Measurements from ENCODE around the gene MATN1. TPM values are rescaled to one million over a fixed set of nuclear protein-coding genes. Genes with fewer than 3 reads are reported as not detected.

The MATN1 gene
- polyA plus RNA-seq, 1 donor from 2014 or later, result 0.22 TPM

DNA sequence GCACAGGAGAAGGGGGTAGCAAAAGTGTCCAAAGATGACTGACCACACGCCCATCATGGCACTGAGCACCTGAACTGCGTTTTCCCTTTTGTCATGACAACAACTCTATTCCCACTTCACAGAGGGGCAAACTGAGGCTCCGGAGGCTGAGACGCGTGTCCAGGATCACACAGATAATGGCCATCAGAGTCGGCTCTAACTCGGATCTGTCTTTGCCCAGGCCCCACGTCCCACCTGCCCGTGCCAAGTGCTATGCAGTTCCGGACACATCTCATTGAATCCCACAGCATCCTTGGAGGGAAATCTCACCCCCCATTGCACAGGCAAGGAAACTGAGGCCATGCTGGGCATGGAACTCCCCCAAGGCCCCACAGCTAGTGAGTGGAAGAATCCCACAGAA is 62.1 kb downstream of the MATN1 start:
- TF ChIP-seq EP300 (conservative IDR thresholded peaks at IDR 0.05; ENCODE audit: poor library complexity, severe bottlenecking) (no peak), TAF1 (IDR thresholded peaks at IDR 0.05; ENCODE audit: low read depth) (no peak), POLR2AphosphoS5 (IDR thresholded peaks at IDR 0.05) (no peak), SMC3 (conservative IDR thresholded peaks at IDR 0.05; ENCODE audit: poor library complexity) (no peak), MXI1 (conservative IDR thresholded peaks at IDR 0.05; ENCODE audit: poor library complexity, severe bottlenecking) (no peak), EZH2 (IDR thresholded peaks at IDR 0.05; ENCODE audit: borderline replicate concordance, insufficient read depth, low read length, poor library complexity, severe bottlenecking) (no peak), RAD21 (conservative IDR thresholded peaks at IDR 0.05) (no peak)
- TF ChIP-seq, protein P1, sequence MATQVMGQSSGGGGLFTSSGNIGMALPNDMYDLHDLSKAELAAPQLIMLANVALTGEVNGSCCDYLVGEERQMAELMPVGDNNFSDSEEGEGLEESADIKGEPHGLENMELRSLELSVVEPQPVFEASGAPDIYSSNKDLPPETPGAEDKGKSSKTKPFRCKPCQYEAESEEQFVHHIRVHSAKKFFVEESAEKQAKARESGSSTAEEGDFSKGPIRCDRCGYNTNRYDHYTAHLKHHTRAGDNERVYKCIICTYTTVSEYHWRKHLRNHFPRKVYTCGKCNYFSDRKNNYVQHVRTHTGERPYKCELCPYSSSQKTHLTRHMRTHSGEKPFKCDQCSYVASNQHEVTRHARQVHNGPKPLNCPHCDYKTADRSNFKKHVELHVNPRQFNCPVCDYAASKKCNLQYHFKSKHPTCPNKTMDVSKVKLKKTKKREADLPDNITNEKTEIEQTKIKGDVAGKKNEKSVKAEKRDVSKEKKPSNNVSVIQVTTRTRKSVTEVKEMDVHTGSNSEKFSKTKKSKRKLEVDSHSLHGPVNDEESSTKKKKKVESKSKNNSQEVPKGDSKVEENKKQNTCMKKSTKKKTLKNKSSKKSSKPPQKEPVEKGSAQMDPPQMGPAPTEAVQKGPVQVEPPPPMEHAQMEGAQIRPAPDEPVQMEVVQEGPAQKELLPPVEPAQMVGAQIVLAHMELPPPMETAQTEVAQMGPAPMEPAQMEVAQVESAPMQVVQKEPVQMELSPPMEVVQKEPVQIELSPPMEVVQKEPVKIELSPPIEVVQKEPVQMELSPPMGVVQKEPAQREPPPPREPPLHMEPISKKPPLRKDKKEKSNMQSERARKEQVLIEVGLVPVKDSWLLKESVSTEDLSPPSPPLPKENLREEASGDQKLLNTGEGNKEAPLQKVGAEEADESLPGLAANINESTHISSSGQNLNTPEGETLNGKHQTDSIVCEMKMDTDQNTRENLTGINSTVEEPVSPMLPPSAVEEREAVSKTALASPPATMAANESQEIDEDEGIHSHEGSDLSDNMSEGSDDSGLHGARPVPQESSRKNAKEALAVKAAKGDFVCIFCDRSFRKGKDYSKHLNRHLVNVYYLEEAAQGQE (IDR thresholded peaks at IDR 0.05; ENCODE audit: borderline replicate concordance), result no peak
- TF ChIP-seq, protein P2, sequence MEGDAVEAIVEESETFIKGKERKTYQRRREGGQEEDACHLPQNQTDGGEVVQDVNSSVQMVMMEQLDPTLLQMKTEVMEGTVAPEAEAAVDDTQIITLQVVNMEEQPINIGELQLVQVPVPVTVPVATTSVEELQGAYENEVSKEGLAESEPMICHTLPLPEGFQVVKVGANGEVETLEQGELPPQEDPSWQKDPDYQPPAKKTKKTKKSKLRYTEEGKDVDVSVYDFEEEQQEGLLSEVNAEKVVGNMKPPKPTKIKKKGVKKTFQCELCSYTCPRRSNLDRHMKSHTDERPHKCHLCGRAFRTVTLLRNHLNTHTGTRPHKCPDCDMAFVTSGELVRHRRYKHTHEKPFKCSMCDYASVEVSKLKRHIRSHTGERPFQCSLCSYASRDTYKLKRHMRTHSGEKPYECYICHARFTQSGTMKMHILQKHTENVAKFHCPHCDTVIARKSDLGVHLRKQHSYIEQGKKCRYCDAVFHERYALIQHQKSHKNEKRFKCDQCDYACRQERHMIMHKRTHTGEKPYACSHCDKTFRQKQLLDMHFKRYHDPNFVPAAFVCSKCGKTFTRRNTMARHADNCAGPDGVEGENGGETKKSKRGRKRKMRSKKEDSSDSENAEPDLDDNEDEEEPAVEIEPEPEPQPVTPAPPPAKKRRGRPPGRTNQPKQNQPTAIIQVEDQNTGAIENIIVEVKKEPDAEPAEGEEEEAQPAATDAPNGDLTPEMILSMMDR (IDR thresholded peaks at IDR 0.05; ENCODE audit: poor library complexity, severe bottlenecking), result no peak

More for the DNA sequence above, 62.1 kb downstream of the MATN1 start:
- H3K9me3 ChIP-seq (ENCODE audit: low read length), result no peaks in the 10 kb centered on the region
- H3K9ac ChIP-seq (ENCODE audit: low read length), result no peak overlapping the region
- no peak overlapping the region for H3K4me2 ChIP-seq (ENCODE audit: low read length)
- H3K27ac ChIP-seq (ENCODE audit: low read length), result no peak overlapping the region
- no peak overlapping the region for H3K4me3 ChIP-seq (ENCODE audit: low read length)
- H3K79me2 ChIP-seq (replicated peaks; ENCODE audit: insufficient read depth, low read length), result no peaks in the 10 kb centered on the region
- H3K36me3 ChIP-seq (ENCODE audit: insufficient read depth, low read length), result no peaks in the 10 kb centered on the region
- H4K20me1 ChIP-seq (ENCODE audit: insufficient read depth), result no peaks in the 10 kb centered on the region
- no peak overlapping the region for H2AFZ ChIP-seq (ENCODE audit: low read depth, low read length)
- no peaks in the 10 kb centered on the region for H3F3A ChIP-seq (ENCODE audit: insufficient read depth, low read length, poor library complexity, severe bottlenecking)
- H3K27me3 ChIP-seq (ENCODE audit: insufficient read depth, low read depth, low read length), result no peaks in the 10 kb centered on the region
- H3K9me2 ChIP-seq (ENCODE audit: insufficient read depth, low read length), result no peaks in the 10 kb centered on the region

Small RNA genes within 50 kb of the gene (small RNA-seq; reads per million reads assigned to genes)
- gene MIR4420, result 0 reads per million in 3 experiments

Other genes with a start within 250 kb of the MATN1 start
- 0.12 TPM in 1 of 2 replicates, not detected in the other for gene LAPTM5, start 34.2 kb upstream of the MATN1 start, polyA plus RNA-seq
- gene SDC3, start 185.2 kb upstream of the MATN1 start, polyA plus RNA-seq, result 55.2 and 79.5 TPM in 2 replicates

Measured in neural cell (in vitro differentiated cells).